Fibroblast of villous mesenchyme (primary cell): ENCODE results near the gene EIF4G3. TPM values are rescaled to one million over a fixed set of nuclear protein-coding genes. Genes with fewer than 3 reads are reported as not detected.

ENCODE experiments used
- DNase-seq: peaks from one replicate; pipeline ENCODE4 v3.0.0-alpha.2; 2010; ENCODE audit warnings: low read depth
- H3K4me3 ChIP-seq: 2 replicates; pipeline ENCODE4 v1.5.1; 2011; ENCODE audit warnings: low read depth, mild to moderate bottlenecking, low read length
- total RNA-seq: library from RNA; depleted of rRNA; stranded (reverse); fragments of >200 nt; gene quantifications from 2 replicates; pipeline ENCODE4 v1.2.3, GENCODE V29; 2012
- TF ChIP-seq, protein P1 (sequence below): IDR thresholded peaks from 2 replicates; pipeline ENCODE4 v1.5.1; 2012; ENCODE audit warnings: low read depth, mild to moderate bottlenecking, low read length; ENCODE audit not compliant: insufficient read depth

The EIF4G3 gene
- total RNA-seq, 1 donor: 66.5 TPM

DNA sequence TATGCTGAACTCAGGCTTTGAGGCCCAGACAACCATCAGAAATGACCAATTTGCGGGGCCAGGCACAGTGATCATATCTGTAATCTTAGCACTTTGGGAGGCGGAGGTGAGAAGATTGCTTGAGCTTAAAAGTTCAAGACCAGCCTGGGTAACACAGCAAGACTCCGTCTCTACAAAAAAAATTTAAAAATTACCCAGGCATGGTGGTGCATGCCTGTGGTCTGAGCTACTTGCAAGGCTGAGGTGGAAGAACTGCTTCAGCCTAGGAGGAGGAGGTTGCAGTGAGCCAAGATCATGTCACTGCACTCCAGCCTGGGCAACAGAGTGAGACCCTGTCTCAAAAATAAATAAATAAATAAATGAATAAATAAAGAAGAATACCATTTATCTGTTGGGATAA, 156.5 kb downstream of the EIF4G3 start:
- TF ChIP-seq, protein P1, sequence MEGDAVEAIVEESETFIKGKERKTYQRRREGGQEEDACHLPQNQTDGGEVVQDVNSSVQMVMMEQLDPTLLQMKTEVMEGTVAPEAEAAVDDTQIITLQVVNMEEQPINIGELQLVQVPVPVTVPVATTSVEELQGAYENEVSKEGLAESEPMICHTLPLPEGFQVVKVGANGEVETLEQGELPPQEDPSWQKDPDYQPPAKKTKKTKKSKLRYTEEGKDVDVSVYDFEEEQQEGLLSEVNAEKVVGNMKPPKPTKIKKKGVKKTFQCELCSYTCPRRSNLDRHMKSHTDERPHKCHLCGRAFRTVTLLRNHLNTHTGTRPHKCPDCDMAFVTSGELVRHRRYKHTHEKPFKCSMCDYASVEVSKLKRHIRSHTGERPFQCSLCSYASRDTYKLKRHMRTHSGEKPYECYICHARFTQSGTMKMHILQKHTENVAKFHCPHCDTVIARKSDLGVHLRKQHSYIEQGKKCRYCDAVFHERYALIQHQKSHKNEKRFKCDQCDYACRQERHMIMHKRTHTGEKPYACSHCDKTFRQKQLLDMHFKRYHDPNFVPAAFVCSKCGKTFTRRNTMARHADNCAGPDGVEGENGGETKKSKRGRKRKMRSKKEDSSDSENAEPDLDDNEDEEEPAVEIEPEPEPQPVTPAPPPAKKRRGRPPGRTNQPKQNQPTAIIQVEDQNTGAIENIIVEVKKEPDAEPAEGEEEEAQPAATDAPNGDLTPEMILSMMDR: no peak
- DNase-seq: no peak
- no peak overlapping the region for H3K4me3 ChIP-seq

DNA sequence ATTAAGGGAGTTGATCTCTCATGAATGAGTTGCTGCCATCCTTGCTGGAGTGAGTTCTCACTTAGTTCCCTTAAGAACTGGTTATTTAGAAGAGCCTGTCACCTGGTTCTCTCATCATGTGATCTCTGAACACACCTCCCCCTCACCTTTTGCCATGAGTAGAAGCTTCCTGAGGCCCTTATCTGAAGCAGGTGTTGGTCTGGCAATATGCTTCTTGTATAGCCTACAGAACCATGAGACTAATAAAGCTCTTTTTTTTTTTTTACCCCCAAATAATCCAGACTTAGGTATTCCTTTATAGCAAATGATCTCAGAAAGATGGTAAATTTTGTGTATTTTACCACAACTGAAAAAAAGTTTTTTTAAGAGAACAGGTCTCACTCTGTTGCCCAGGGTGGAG, 158.0 kb downstream of the EIF4G3 start:
- TF ChIP-seq, protein P1: no peak
- no peak for DNase-seq
- no peak overlapping the region for H3K4me3 ChIP-seq

DNA sequence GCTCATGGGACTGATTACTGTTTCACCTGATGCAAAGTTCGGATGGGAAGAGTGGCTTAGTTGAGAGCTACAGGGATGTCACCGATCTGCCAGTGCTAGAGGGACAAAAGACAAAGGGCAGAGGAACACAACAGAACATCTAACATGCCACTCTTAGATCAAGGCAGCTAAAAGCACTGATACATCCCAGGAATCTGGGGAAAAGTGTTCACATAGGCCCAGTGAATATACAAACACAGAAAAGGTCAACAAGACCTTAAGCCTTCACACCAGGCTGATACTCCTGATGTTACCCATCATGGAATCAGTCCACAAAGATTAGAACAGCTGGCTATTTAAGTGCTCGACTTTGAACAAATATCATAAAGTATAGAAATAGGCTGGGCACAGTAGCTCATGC, 163.2 kb downstream of the EIF4G3 start:
- H3K4me3 ChIP-seq: no peak overlapping the region
- TF ChIP-seq, protein P1: no peak
- DNase-seq: peak; percentile 25

DNA sequence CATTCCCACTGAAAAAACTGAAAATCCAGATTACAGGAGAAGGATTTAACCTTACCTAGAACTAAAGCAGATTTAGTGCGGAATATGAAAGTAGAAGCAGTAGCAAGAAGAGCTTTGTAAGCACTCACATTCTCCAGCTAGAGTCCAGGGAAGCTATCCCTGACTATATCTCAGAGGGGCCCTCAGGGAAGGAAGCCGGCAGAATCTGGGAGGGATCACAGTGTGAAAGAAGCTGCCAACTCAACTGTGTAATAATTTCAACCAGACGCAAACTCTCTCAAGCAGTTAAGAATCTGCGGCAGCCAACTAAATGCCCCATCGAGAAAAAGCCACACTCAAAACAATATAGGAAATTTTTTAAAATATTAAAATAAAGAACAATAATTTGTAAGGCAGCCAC, 163.8 kb downstream of the EIF4G3 start:
- peak; percentile 68 for DNase-seq
- TF ChIP-seq, protein P1: no peak
- no peak overlapping the region for H3K4me3 ChIP-seq

DNA sequence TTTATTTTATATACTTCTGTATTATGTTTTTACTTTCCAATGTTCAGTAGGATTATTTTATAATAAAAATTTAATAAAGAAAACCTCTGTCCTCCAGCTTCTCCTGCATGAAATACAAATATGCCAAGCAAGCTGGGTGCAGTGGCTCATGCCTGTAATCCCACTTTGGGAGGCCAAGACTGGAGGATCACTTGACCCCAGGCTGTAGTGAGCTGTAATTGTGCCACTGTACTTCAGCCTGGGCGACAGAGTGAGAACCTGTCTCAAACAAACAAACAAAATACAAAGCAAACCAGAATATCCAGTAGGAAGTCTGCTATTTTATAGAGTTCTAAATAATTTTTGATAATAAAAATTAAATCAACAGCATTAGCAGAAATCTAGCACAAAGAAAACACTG, 168.8 kb downstream of the EIF4G3 start:
- TF ChIP-seq, protein P1: no peak
- no peak for DNase-seq
- H3K4me3 ChIP-seq: no peak overlapping the region

DNA sequence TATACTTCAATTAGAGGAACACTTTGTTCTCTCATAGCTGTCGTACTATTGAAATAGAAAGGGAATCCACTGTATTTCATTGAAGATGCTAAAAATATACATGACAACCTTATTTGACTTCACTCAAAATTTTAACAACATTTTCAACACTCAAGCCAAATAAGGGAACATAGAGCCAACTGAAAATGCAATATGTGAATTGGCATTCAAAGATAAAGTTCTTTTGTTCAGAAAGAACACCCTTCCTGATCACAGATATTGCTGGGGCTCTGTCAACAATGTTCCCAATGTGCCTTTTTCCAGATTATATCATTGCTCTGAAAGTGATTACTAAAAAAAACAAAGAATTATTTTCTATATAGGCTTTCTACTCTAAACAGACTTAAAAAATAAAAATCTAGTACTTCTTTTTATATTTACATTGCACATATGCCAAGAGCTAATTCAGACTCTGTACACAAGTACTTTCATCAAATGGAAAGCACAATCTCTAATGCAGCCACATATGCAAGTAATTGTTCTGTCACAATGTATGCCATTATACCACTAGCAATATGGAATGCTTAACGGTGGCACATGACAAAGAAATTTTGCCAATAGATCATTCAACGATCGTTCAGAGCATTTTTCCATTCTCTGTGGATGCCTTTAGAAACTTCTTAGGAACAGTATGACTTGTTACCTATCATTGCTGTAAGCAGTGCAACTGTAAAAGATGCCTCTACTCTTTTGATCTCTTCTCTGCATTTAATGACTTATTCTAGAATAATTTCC, 171.0 kb downstream of the EIF4G3 start:
- no peak overlapping the region for H3K4me3 ChIP-seq
- no peak for DNase-seq
- TF ChIP-seq, protein P1: no peak

DNA sequence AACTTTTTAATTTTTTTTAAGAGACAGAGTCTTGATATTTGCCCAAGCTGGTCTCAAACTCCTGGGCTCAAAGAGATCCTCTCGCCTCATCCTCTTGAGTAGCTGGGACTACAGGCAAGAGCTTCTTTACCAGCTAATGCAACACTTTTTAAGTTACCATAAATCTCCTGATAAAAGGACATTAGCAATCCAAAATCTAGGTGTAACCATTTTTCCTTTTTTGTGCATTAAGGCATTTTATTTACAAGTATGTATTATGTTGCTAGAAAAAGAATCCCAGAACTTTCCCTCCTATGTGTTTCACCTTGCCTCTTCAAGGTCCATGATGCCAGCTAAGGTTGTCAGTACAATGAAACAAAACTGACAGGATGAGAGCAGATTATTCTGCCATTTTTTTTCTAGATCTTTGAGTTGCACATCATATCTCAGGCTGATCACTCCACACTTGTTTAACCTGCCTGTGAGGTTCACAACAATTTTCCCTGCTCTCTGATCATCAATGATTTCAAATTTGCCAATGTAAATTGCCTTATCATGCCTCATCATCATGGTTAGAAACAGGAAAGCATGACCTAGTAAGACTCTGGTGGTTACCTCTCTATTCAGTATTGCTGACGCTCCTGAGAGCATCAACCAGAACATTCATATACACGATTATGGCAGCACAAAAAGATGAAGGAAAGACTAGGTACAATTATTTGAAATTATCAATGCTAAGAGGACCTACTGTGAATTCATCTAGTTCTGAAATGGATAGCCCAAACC, 173.2 kb downstream of the EIF4G3 start:
- no peak for DNase-seq
- no peak overlapping the region for H3K4me3 ChIP-seq
- TF ChIP-seq, protein P1: no peak
